Lower lobe of right lung (tissue), 2 donors: ENCODE results near the gene DNAJB7. TPM values are rescaled to one million over a fixed set of nuclear protein-coding genes. Genes with fewer than 3 reads are reported as not detected.
A peak's percentile ranks its signal among the peaks of the same experiment; 100 is the strongest.

Experiments used
- ATAC-seq, 2 donors: fragments of 200-7000 bp; cut with Tn5 transposase; one replicate each; pipeline ENCODE4 v1.9.1; 2020 to 2022; ENCODE audit warnings: mild to moderate bottlenecking in 2 of 2, moderate library complexity in 2 of 2
- DNase-seq: peaks from one replicate; pipeline ENCODE4 v3.0.0-alpha.2; 2020
- H3K27ac ChIP-seq: fragments of 200-600 bp; one replicate; pipeline ENCODE4 v1.8.0; 2022
- H3K27me3 ChIP-seq: fragments of 200-600 bp; one replicate; pipeline ENCODE4 v1.8.0; 2022; ENCODE audit warnings: low read depth
- H3K36me3 ChIP-seq: fragments of 200-600 bp; one replicate; pipeline ENCODE4 v1.8.0; 2022; ENCODE audit warnings: mild to moderate bottlenecking
- H3K4me1 ChIP-seq: fragments of 200-600 bp; one replicate; pipeline ENCODE4 v1.8.0; 2022
- H3K4me3 ChIP-seq: fragments of 200-600 bp; one replicate; pipeline ENCODE4 v1.8.0; 2022; ENCODE audit warnings: mild to moderate bottlenecking
- H3K9me3 ChIP-seq: fragments of 200-600 bp; one replicate; pipeline ENCODE4 v1.8.0; 2022
- CTCF ChIP-seq: fragments of 200-600 bp; IDR thresholded peaks from one replicate; pipeline ENCODE4 v1.8.0; 2022; ENCODE audit warnings: antibody characterized with exemption, mild to moderate bottlenecking
- intact Hi-C: fragments of 100-400 bp; cut with DNase I; formaldehyde crosslinking; loops from one replicate; pipeline ENCODE4 v1.11.0; 2022
- long read RNA-seq: library from polyadenylated mRNA; unstranded; transcript quantifications from one replicate; pipeline ENCODE4 v2.0.0, GENCODE V29; 2021
- total RNA-seq: library from RNA; stranded (reverse); fragmentation: NEBNext Ultra II Directional; extraction: Animal tissue kit (Norgen Biotek cat#: 25700); gene quantifications from one replicate; pipeline ENCODE4 v1.2.1, GENCODE V29; 2021
- donor health status: DM: no; HTN: yes; CAD: no; lungs with severe emphysema.

Gene DNAJB7
- total RNA-seq, result not detected
- long read RNA-seq, transcript DNAJB7-201 (1 exons, 2,578 nt), result major isoform, 5 of 5 reads
- long read RNA-seq, partial matches to known transcripts, result 0 of 5 reads
- long read RNA-seq, other reads (novel, unspliced or antisense), result 0 of 5 reads

GRCh38 chr22:40862013-40862412 lies at the start of gene DNAJB7:
DNAJB7 (minus strand) TSS chr22:40862113; CDS start chr22:40861994, 119 bp downstream.
- DNase-seq (no peak), ATAC-seq (no peak)
- no peaks in the 10 kb centered on the region for H3K9me3 ChIP-seq
- intact Hi-C loops, result no loop called here
- peaks cover 15% of the 10 kb centered on the region for H3K4me1 ChIP-seq
- no peak within 1 kb of the TSS for H3K27ac ChIP-seq
- H3K27me3 ChIP-seq, result no peaks in the 10 kb centered on the region
- no peak for TF ChIP-seq CTCF
- H3K36me3 ChIP-seq, result peaks cover 8% of the 10 kb centered on the region
- no peak within 1 kb of the TSS for H3K4me3 ChIP-seq

GRCh38 chr22:40908895-40909294 lies 47.0 kb upstream of the DNAJB7 start:
- Histone ChIP-seq H3K27me3 (no peaks in the 10 kb centered on the region), H3K36me3 (peaks cover 64% of the 10 kb centered on the region), H3K27ac (no peak overlapping the region), H3K4me1 (no peaks in the 10 kb centered on the region), H3K9me3 (no peaks in the 10 kb centered on the region), H3K4me3 (no peak overlapping the region)
- intact Hi-C loops, result no loop called here
- no peak for TF ChIP-seq CTCF
- no peak for ATAC-seq
- DNase-seq, result no peak

GRCh38 chr22:40904101-40904500 lies 42.2 kb upstream of the DNAJB7 start:
- ATAC-seq (no peak), DNase-seq (no peak)
- H3K36me3 ChIP-seq, result peaks cover 41% of the 10 kb centered on the region
- H3K4me3 ChIP-seq, result no peak overlapping the region
- no peak overlapping the region for H3K27ac ChIP-seq
- H3K27me3 ChIP-seq, result no peaks in the 10 kb centered on the region
- H3K4me1 ChIP-seq, result no peaks in the 10 kb centered on the region
- no peak for TF ChIP-seq CTCF
- no peaks in the 10 kb centered on the region for H3K9me3 ChIP-seq
- intact Hi-C loops, result no loop called here

- H3K4me3 ChIP-seq, result no peak overlapping the region
- no peak overlapping the region for H3K27ac ChIP-seq
- H3K36me3 ChIP-seq, result peaks cover 23% of the 10 kb centered on the region
- no peaks in the 10 kb centered on the region for H3K27me3 ChIP-seq
- peak; percentile 35 for TF ChIP-seq CTCF
- no peaks in the 10 kb centered on the region for H3K4me1 ChIP-seq
- DNase-seq, result no peak
- intact Hi-C loops, result no loop called here
- ATAC-seq, result no peak
- H3K9me3 ChIP-seq, result no peaks in the 10 kb centered on the region
Measured at GRCh38 chr22:40898850-40899357, 37.0 kb upstream of the DNAJB7 start.

- intact Hi-C loops, result no loop called here
- no peak for DNase-seq
- no peaks in the 10 kb centered on the region for H3K9me3 ChIP-seq
- no peak for ATAC-seq
- no peak overlapping the region for H3K27ac ChIP-seq
- peaks cover 44% of the 10 kb centered on the region for H3K36me3 ChIP-seq
- no peak for TF ChIP-seq CTCF
- H3K27me3 ChIP-seq, result no peaks in the 10 kb centered on the region
- no peaks in the 10 kb centered on the region for H3K4me1 ChIP-seq
- H3K4me3 ChIP-seq, result no peak overlapping the region
Measured at GRCh38 chr22:40894417-40894816, 32.5 kb upstream of the DNAJB7 start.
